ENCODE data around the gene PLXNA4.

PLXNA4 gene

DNA sequence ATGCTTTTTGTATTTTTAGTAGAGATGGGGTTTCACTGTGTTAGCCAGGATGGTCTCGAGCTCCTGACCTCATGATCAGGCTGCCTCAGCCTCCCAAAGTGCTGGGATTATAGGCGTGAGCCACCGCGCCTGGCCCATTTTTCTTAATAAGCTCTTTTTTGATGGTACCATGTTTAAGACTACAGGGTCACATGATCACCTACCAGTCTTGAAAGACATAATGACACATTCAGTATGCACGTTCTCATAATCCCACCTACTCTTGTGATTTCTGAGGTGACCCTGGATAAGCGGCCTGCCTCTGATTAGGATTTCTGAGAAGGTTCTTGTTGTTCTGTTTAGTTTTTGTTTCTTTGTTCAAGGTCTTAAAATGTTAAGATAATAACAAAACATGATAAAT, 43.7 kb upstream of the PLXNA4 start:
- Histone ChIP-seq H3K9me2 (replicated peaks; ENCODE audit: control insufficient read depth, low read length) (no peaks in the 10 kb centered on the region), H3K36me3 (ENCODE audit: control insufficient read depth, low read length) (no peaks in the 10 kb centered on the region), H3K4me3 (ENCODE audit: low read length) (no peak overlapping the region), H3K27me3 (ENCODE audit: control insufficient read depth, low read length) (peaks cover 3% of the 10 kb centered on the region; the same call in 1 of the 2 replicates), H3K27ac (ENCODE audit: low read depth, low read length) (no peak overlapping the region), H3K9me3 (ENCODE audit: control insufficient read depth, insufficient read depth, low read length) (no peaks in the 10 kb centered on the region), H4K20me1 (ENCODE audit: control insufficient read depth, insufficient read depth, low read depth, low read length) (no peaks in the 10 kb centered on the region), H3K79me2 (ENCODE audit: control insufficient read depth, low read length) (no peaks in the 10 kb centered on the region), H3K4me1 (ENCODE audit: control insufficient read depth, low read length) (no peaks in the 10 kb centered on the region; the same call in 1 of the 2 replicates), H3K4me2 (ENCODE audit: low read length) (no peak overlapping the region), H3F3A (ENCODE audit: control insufficient read depth, insufficient read depth) (no peaks in the 10 kb centered on the region)
- TF ChIP-seq, protein P1, sequence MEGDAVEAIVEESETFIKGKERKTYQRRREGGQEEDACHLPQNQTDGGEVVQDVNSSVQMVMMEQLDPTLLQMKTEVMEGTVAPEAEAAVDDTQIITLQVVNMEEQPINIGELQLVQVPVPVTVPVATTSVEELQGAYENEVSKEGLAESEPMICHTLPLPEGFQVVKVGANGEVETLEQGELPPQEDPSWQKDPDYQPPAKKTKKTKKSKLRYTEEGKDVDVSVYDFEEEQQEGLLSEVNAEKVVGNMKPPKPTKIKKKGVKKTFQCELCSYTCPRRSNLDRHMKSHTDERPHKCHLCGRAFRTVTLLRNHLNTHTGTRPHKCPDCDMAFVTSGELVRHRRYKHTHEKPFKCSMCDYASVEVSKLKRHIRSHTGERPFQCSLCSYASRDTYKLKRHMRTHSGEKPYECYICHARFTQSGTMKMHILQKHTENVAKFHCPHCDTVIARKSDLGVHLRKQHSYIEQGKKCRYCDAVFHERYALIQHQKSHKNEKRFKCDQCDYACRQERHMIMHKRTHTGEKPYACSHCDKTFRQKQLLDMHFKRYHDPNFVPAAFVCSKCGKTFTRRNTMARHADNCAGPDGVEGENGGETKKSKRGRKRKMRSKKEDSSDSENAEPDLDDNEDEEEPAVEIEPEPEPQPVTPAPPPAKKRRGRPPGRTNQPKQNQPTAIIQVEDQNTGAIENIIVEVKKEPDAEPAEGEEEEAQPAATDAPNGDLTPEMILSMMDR (IDR thresholded peaks at IDR 0.05; ENCODE audit: low read depth, low read length, poor library complexity, severe bottlenecking): no peak
- no peak for TF ChIP-seq EZH2phosphoT487 (IDR thresholded peaks at IDR 0.05; ENCODE audit: borderline replicate concordance, low read length)

DNA sequence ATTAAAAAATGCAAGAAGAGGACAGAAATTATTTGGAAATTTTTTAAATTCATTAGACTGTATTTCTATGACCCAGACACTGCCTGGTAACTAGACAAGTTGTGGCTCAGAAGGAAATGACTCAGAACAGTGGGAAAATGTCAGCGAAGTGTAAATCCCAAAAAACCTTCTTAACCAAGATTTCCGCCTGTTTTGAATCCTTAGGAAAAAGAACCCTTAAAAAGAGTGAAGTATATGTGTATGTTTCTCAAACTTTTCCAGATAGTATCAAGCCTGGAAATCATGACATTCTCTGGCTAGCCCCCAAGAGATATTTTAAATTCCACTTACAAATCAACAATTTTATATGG, 42.7 kb upstream of the PLXNA4 start:
- Histone ChIP-seq H3K9me3 (ENCODE audit: control insufficient read depth, insufficient read depth, low read length) (no peaks in the 10 kb centered on the region), H3K79me2 (ENCODE audit: control insufficient read depth, low read length) (no peaks in the 10 kb centered on the region), H3K36me3 (ENCODE audit: control insufficient read depth, low read length) (no peaks in the 10 kb centered on the region), H3K4me2 (ENCODE audit: low read length) (no peak overlapping the region), H3K4me3 (ENCODE audit: low read length) (no peak overlapping the region), H3K27ac (ENCODE audit: low read depth, low read length) (no peak overlapping the region), H3K9me2 (replicated peaks; ENCODE audit: control insufficient read depth, low read length) (no peaks in the 10 kb centered on the region), H3K27me3 (ENCODE audit: control insufficient read depth, low read length) (peaks cover 4% of the 10 kb centered on the region; the same call in 1 of the 2 replicates), H4K20me1 (ENCODE audit: control insufficient read depth, insufficient read depth, low read depth, low read length) (no peaks in the 10 kb centered on the region), H3F3A (ENCODE audit: control insufficient read depth, insufficient read depth) (no peaks in the 10 kb centered on the region), H3K4me1 (ENCODE audit: control insufficient read depth, low read length) (peaks cover 7% of the 10 kb centered on the region)
- TF ChIP-seq, protein P1 (IDR thresholded peaks at IDR 0.05; ENCODE audit: low read depth, low read length, poor library complexity, severe bottlenecking): no peak
- no peak for TF ChIP-seq EZH2phosphoT487 (IDR thresholded peaks at IDR 0.05; ENCODE audit: borderline replicate concordance, low read length)

DNA sequence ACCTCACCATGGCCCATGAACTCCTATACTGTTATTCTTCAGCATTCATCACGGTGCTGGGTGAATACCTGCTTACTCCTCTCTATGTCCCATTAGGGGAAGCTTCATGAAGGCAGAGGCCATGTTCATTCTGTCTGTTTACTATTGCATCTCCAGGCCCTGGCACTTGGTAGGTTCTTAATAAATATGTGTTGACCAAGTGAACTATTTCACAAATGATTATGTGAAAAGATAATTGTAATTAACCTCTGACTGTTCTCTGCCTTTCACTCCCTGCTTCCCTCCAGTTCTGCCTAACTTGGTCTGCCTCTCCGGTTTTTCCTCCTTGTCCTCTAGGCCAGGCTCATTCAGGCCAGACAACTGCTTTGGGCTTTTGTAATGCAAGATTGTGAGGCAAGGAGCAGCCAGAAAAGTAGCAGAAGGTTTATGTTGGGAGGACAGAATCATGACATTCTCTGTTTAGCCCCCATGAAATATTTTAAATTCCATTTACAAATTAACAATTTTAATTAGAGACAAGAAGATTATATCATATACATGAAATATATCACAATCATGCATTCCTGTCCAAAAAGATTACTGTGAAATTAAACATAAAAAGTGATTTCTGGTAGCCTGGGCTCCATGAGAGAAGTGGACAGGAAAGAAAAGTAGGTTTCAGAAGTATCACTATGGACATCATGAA, 42.1 kb upstream of the PLXNA4 start:
- Histone ChIP-seq H3K4me3 (ENCODE audit: low read length) (no peak overlapping the region), H4K20me1 (ENCODE audit: control insufficient read depth, insufficient read depth, low read depth, low read length) (no peaks in the 10 kb centered on the region), H3K4me1 (ENCODE audit: control insufficient read depth, low read length) (peaks cover 7% of the 10 kb centered on the region), H3K27ac (ENCODE audit: low read depth, low read length) (no peak overlapping the region), H3K36me3 (ENCODE audit: control insufficient read depth, low read length) (no peaks in the 10 kb centered on the region), H3K9me2 (replicated peaks; ENCODE audit: control insufficient read depth, low read length) (no peaks in the 10 kb centered on the region), H3K79me2 (ENCODE audit: control insufficient read depth, low read length) (no peaks in the 10 kb centered on the region), H3F3A (ENCODE audit: control insufficient read depth, insufficient read depth) (no peaks in the 10 kb centered on the region), H3K4me2 (ENCODE audit: low read length) (no peak overlapping the region), H3K9me3 (ENCODE audit: control insufficient read depth, insufficient read depth, low read length) (no peaks in the 10 kb centered on the region), H3K27me3 (ENCODE audit: control insufficient read depth, low read length) (0 out of 2 replicates have a peak, but pooled peaks cover 4% of the 10 kb centered on the region)
- TF ChIP-seq EZH2phosphoT487 (IDR thresholded peaks at IDR 0.05; ENCODE audit: borderline replicate concordance, low read length): no peak
- TF ChIP-seq, protein P1 (IDR thresholded peaks at IDR 0.05; ENCODE audit: low read depth, low read length, poor library complexity, severe bottlenecking): no peak

All from DOHH2 (cell line).